NCI-H2227 (cell line): ENCODE results near the gene CHST6.
"Not testable (repeated sequence)": the region's sequence is repeated elsewhere in the genome, so short reads cannot be mapped to it uniquely, and the experiment has no call there.

ENCODE experiments used
- DNase-seq: peaks from one replicate; lab custom pipeline; 2025; ENCODE audit not compliant: unreplicated experiment; lab: John Stamatoyannopoulos, UW

The CHST6 gene

DNA sequence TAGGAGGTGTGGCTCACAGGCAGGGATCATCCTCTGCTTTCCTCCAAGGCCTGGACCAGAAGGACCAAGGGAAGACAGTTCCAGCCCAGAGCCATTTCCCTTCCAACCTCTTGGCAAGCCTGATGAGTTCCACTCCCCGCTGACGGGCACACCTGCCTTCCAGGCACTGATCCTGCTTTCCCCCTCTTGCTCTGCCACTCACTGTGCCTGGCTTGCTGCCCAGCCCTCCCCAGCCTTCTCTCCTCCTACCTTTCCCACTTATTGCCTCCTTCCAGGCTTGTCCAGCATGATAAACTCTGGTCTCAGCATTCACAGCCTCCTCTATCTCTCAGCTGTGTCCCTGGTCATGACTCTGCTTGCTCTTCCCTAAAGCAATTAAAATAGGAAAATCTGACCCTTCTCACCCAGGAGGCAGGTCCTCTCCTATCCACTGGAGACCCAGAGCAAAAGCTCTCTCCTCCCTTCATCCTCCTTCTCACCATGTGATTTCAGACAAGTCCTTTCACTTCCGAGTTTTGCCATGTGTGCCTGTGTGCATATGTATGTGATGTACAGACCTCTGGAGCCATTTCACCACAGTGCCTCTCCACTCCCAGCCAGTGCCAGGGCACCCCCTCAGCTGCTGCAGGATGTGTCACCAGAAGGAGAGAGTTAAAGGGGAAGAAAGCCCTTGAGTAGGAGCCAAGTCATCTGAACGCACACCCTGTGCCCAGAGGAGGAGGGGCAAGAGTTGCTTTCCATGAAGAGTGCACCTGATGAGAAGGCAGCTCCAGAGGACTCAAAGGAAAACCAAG is 17.4 kb downstream of the CHST6 start:
- DNase-seq: no peak

- no peak for DNase-seq
Measured at GRCh38 chr16:75476817-75477216, 18.4 kb downstream of the CHST6 start.

DNA sequence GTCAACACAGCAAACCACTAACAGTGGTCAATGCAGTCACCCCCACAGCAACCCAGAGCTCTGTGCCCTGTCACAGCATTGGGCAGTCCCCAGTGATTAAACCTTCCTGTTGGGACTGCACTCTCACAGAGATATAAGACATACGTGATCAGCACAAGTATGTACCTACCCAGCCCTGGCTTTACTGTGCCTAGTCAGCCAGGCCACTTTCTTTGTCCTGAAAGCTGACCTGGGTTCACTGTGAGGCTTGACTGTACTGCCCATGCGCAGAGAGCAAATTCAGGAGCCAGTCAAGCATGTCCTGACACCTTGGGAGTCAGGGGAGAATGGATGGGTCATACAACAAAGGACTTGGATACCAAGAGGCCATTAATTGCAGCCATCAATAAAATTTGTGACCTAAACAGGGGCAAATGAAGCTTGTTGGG is 19.8 kb downstream of the CHST6 start:
- DNase-seq: no peak

DNA sequence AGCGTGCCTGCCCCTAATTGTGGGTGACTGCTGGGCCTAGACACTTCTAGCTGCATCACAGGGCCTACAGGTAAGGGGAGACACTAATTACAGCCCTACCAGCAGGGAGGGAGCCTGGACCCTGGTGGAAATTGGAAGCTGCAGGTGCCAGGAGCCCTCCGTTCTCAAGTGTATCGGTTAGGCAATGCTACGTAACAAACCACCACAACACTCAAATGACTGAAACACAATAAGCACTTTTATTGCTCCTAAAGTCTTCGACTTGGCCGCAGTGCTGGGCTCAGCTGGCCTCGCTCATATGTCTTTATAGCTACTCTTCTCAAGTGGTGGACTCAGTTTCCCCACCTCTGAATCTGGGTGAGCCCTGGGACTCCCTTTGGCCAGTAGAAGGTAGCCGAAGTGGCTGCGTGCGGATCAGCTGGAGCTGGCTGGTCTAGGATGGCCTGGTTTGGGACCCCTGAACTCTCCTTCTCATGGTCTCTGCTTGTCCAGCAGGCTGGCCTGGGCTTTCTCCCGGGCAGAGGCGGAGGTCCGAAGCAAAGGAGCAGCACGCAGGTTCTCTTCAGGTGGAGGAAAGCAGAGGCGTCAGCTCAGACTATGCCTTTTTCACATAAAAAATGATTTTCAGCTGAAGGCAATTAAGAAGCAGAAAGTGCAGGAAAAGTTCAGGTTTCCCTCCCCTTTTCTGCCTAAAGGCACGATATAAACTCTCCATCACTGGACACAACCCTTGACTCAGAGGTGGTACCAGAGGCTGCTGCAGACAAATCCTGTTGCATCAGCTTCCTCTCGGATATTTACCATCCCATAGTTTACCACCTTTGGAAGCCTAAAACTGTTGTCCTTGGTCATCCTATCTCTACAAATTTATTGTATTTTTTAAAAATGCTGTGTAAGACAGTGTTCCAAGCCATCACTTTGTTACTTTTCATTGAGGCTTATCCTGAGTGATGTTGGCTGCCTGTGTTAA is 22.0 kb downstream of the CHST6 start:
- no peak for DNase-seq

GRCh38 chr16:75471723-75472633 is 23.3 kb downstream of the CHST6 start:
- peak; percentile 50 for DNase-seq

DNA sequence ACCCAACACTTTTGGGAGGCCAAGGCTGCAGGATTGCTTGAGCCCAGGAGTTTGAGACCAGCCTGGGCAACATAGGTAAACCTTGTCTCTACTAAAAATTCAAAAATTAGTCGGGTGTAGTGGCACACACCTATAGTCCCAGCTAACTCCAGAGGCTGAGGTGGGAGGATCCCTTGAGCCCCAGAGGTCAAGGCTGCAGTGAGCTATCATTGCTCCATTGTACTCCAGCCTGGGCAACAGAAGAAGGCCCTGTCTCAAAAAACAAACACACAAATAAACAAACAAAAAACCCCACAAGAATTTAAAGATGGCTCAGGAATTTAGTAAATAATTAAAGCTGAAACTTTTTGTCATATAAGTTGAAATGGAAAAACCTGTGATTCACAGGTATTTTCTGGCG is 28.5 kb downstream of the CHST6 start:
- no peak for DNase-seq

GRCh38 chr16:75464122-75464918 is 30.9 kb downstream of the CHST6 start, which contains the start of gene TMEM170A:
Gene TMEM170A (minus strand): TSS chr16:75464689. CDS start chr16:75464600, 89 bp downstream.
- DNase-seq: peak; percentile 98

DNA sequence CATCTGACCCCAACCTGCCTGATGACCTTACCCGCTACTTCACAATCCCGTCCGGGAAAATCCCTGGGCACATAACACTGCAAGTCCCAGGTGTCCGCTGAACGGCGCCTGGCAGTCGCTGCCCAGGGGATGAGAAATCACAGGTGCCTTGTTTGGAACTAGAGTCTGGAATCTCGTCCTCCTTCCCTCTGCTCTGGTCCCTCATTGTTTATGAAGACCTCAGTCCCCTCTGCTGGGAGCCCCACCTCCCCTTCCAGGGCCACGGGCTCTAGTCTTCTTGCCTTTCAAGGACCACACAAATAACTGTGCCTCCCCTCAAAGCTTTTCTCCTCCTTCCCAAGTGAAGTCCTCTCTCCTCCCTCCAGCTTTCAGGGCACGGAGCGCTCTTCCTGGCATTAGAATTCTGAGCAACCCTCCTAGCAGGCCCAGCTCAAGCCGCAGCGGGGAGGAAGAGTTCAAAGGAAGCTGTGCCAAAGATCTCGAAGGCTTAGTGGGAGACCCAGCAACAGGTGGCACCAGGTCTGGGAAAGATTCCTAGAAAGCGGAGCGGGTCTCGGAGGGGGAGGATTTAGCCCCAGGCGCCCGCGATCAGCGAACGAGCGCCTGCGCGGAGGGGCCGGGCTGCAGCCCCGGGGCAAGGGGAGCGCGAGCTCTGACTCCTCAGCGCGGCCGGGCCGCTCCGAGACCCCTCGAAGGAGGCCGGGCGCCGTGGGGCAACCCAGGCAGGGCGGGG is 31.7 kb downstream of the CHST6 start:
- peak; percentile 41 for DNase-seq

- no peak for DNase-seq
Measured at GRCh38 chr16:75462806-75463205, 32.4 kb downstream of the CHST6 start.

GRCh38 chr16:75461575-75461974 is 33.7 kb downstream of the CHST6 start:
- DNase-seq: no peak

GRCh38 chr16:75460446-75460845 is 34.8 kb downstream of the CHST6 start:
- DNase-seq: no peak

DNA sequence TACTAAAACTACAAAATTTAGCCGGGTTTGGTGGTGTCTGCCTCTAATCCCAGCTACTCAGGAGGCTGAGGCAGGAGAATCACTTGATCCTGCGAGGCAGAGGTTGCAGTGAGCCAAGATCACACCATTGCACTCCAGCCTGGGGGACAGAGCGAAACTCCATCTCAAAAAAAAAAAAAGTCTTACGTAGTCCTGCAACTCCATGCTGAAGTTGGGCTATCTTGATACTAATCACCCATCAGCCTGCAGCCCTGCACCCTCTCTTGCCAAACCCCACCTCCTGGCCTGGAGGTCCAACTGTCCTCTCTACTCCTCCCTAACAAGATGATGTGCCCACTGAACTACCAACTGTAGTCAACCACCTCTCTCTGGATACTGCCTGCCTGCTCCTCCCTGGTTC is 35.5 kb downstream of the CHST6 start:
- no peak for DNase-seq

- no peak for DNase-seq
Measured at GRCh38 chr16:75458439-75458838, 36.8 kb downstream of the CHST6 start.

DNA sequence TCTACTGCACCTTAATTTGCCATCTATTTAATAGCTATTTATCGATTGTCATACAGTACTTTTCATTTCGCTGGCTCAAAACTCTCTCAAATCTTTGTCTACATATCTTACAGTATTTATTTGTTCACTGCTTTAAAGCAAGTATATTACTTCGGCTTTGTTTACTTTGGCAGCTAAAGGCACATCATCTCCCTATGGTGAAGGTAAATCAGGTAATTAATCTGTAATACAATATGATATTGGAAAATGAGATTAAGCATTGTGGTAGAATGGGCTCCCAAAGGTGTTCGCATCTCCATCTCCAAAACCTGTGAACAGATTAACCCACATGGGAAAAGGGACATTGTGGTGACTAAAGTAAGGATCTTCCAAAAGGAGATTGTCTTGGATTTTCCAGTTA is 37.2 kb downstream of the CHST6 start:
- no peak for DNase-seq

- DNase-seq: no peak
Measured at GRCh38 chr16:75457485-75458021, 37.7 kb downstream of the CHST6 start.

DNA sequence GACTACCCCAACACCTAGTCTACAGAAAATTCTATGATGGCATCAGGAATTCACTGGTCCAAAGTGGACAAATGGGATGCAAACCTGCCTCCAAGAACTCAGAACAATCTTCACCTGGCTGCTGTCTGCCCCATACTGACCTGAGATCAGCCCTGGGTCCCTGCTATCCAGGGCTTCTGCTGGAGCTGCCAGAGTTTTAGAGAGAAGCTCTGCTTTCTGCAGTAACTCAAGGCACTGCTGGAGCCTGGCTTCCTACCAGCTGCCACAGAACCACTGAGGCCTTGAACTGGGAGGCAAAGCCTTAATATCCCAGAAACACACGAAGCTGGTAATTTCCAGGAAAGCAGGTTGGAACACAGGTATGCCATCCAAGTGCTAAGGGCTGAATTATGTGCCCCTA is 38.3 kb downstream of the CHST6 start:
- DNase-seq: no peak

DNA sequence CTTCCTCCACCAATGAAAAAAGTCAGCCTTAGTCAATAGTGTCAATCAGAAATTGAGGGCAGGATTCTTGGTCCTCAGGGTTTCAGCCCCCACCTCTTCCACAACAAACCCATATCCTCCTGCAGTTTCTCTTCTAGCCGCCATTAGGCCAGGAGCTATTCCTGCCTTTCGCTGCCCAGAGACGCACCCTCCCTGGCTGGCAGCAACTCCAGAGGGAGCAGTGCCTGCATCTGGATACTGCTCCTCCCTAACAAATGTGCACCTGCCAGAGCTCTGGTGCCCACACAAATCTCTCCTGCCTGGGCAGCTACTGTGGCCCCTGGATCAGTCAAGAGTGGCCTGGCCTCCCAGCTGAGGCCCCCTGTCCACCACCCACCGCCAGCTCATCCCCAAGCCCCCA is 38.8 kb downstream of the CHST6 start:
- not testable (repeated sequence) for DNase-seq

DNA sequence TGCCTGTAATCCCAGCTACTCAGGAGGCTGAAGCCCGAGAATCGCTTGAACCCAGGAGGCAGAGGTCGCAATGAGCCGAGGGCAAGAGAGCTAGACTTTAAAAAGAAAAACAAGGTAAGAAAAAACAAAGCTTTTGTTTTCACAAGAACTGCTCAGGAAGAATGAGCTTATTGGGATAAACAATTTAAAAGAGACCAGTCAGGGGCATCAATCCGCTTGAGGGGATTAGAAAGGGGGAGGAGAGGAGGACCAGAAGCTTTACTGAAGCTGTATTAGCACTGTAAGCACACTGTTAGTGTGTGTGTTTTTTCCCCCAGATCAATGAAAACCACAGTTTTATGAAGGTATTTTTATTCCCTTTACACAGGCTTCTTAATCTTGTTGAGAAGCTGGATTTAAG is 39.6 kb downstream of the CHST6 start:
- DNase-seq: no peak
